ENCODE data around the gene PIP4K2B.
"Not testable (repeated sequence)": the region's sequence is repeated elsewhere in the genome, so short reads cannot be mapped to it uniquely, and the experiment has no call there.

The PIP4K2B gene

GRCh38 chr17:38728290-38728831 lies 71.0 kb downstream of the PIP4K2B start:
- peak; percentile 60 for DNase-seq

- DNase-seq: peak; percentile 86
These were observed 71.6 kb downstream of the PIP4K2B start for GRCh38 chr17:38727736-38728135.

GRCh38 chr17:38726145-38726544 lies 73.2 kb downstream of the PIP4K2B start:
- not testable (repeated sequence) for DNase-seq

- DNase-seq: no peak
These were observed 74.3 kb downstream of the PIP4K2B start for GRCh38 chr17:38725066-38725465.

- DNase-seq: no peak
These were observed 74.9 kb downstream of the PIP4K2B start for GRCh38 chr17:38724337-38724988.

- no peak for DNase-seq
These were observed 77.6 kb downstream of the PIP4K2B start for GRCh38 chr17:38721802-38722201.

GRCh38 chr17:38720941-38721340 lies 78.4 kb downstream of the PIP4K2B start:
- DNase-seq: no peak

GRCh38 chr17:38719943-38720641 lies 79.3 kb downstream of the PIP4K2B start:
- DNase-seq: no peak

- DNase-seq: no peak
These were observed 79.9 kb downstream of the PIP4K2B start for GRCh38 chr17:38719289-38719942.

GRCh38 chr17:38717139-38717745 lies 82.1 kb downstream of the PIP4K2B start:
- DNase-seq: no peak

- DNase-seq: no peak
These were observed 82.9 kb downstream of the PIP4K2B start for GRCh38 chr17:38716368-38717005.

Measured in stimulated activated CD4-positive, alpha-beta T cell treated with anti-CD3 and anti-CD28 coated beads, Interleukin-4, amount 100 ng/mL, for 24 hours (primary cell).